Cardiac atrium fibroblast (primary cell): ENCODE measurements around the gene DOCK2. TPM values are rescaled to one million over a fixed set of nuclear protein-coding genes. Genes with fewer than 3 reads are reported as not detected.

Source experiments
- total RNA-seq: library from RNA; depleted of rRNA; stranded (reverse); fragments of >200 nt; gene quantifications from 2 replicates; pipeline ENCODE4 v1.2.3, GENCODE V29; 2015

Gene DOCK2
- 0.18 and 5.8 TPM in 2 replicates for total RNA-seq

DNA sequence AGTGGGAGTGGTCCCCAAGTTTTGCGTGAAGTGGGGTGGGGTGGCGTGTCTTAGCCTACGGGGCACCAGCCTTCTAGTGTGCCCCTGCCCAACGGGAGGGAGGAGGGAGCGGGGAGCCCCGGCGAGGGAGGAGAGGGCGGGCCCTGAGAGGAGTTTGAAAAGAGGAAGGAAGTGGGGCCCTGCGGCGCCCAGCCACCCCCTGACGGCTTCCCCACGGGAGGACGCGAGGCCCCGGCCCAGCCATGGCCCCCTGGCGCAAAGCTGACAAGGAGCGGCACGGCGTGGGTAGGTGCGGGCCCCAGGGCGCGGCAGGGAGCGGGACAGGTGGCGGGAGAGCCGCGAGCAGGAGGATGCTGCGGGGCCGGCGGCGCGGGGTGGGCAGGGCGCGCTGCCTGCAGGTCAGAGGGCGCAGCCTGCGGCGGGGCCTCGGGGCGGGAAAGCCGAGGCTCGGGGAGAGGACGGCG is at the start of gene DOCK2:
Gene DOCK2 (plus strand): TSS at position 191 of the 464 bp plus-strand sequence. CDS start 52 bp downstream, at position 243.

DNA sequence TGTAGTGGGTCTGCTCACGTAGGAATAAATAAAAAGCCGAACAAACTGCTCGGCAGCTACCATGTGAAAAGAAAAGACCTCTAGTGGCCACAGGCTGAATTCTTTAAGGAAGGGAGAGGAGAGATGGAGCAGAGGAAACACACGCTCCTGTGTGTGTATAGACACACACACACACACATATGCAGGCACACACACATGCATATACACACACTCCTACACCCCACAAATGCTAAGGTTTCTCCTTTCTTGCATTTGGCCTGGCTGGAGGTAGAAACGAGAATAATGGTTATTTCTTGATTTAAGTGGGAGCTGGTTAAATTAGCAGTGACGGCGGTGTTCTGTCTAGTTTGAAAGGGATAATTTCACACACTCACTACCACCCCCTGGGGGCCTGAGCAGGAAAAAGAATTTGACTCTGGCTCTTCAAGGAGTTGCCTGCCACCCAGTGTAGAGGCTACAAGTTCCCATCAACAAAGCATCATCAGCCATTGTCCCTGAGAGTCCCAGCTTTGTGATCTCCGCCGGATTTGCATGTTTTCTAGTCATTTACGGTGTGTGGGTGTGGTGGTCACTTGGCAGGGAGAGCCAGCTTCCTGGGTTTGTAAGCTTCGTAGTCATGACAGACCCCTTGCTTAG is 343.5 kb downstream of the DOCK2 start, which contains the start of gene INSYN2B:
Gene INSYN2B (minus strand): TSS at position 78 of the 636 bp plus-strand sequence. CDS start 96,597 bp downstream, outside the sequence.

DNA sequence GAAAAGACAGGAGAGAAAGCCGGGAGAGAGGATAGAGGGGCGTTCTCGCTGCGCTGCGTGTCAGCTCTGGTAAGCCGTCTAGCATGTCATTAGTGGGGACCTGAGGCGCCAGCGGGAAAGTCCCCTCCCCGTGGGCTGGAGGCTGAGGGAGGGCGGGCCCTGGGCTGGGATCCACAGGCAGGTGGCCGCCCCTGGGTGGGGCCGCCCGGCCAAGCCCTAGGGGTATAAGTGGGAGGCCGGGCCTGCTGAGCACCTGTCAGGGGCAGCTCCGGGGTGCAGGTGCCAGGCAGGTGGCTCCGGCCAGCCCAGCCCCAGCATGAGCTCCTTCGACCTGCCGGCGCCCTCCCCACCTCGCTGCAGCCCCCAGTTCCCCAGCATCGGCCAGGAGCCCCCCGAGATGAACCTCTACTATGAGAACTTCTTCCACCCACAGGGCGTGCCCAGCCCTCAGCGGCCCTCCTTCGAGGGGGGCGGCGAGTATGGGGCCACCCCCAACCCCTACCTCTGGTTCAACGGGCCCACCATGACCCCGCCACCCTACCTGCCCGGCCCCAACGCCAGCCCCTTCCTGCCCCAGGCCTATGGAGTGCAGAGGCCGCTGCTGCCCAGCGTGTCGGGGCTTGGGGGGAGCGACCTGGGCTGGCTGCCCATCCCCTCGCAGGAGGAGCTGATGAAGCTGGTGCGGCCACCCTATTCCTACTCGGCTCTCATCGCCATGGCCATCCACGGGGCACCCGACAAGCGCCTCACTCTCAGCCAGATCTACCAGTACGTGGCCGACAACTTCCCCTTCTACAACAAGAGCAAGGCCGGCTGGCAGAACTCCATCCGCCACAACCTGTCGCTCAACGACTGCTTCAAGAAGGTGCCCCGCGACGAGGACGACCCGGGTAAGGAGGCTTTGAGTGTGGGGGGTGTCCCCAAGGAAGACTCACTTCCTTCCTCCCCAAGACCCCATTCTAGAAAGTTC is 468.9 kb downstream of the DOCK2 start, which contains the start of gene FOXI1:
Gene FOXI1 (plus strand): TSS at position 256 of the 970 bp plus-strand sequence. CDS start 61 bp downstream, at position 317.

Other genes with a start within 250 kb of the DOCK2 start
- gene SPDL1, start 53.5 kb upstream of the DOCK2 start, total RNA-seq = 19.3 and 52.3 TPM in 2 replicates